Kasumi-1 (cell line): ENCODE results near the gene ABHD17A.

Experiments used
- DNase-seq, 2 experiments: peaks; one replicate each; lab custom pipeline; 2025; lab: John Stamatoyannopoulos, UW

The ABHD17A gene

DNA sequence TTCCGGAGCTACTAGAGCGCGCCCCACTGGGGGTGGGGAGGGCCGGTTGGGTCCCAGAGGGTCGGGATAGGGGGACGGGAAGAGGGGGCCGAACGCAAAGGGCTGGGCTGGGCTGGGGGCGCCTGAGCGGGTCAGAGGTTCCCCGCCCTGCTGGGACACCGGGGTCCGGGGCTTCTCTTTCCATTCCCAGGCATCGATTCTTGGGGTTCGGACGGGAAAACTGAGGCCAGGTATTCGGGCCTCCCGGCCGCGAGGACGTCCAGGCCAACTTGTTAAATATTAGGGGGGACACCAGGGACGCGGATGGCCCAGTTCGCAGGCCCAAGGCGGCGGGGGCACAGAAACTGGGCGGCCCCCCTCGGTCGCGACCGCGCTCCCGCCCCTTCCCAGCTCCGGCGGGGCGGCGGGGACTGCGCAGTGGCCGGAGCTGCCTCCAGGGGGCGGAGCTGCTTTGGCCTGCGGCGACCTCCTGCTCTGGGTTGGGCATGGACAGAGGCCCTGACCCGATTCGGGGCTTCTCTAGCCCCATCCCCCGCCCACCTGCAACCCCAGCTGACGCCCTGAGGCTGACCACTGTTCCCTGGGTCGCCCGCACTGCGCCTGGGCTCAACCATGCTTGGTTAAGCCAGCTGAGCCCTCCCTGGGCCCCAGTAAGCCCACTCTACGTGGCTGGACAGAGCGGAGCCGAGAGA, 20.7 kb downstream of the ABHD17A start:
- DNase-seq, result peak; percentile 43

DNA sequence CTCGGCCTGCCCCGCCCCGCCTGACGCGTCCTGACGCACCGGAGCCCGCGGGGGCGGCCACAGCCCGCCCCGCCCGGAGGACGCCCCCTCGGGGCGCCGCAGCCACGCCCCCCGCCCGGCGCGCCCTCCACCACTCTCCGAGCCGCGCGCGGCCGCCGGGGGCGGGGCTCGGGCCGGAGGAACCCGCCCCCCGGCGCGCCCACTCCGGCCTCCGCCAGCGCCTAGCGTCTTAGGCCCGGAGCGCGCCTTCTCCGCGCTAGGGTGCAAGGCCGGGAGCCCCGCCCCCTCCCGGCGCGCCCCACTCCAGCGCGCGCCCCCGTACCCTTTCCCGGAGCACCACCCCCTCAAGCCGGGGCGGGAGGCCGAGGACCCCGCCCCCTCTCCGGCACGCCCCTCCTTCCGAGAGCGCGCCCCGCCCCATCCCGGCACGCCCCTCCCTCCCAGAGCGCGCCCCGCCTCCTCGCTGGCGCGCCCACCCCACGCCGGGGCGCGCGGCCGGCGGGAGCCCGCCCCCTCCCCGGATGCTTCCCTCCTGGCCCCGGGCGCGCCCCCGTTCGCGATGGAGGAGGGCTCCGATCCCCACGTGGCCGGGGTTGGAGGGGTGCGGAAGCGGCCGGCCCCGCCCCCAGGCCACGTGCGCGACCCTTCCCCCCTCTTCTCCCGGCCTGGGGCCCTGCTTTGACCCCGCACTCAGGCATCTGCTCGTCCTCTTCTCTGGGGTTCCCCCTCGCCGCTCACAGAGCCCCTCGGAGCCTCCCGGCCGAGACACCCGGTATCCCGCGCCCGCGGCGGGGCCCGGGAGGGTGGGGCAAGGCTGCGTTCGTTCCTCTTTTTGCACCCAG, 21.4 kb downstream of the ABHD17A start:
- peak; percentile 91 to 95 for DNase-seq

DNA sequence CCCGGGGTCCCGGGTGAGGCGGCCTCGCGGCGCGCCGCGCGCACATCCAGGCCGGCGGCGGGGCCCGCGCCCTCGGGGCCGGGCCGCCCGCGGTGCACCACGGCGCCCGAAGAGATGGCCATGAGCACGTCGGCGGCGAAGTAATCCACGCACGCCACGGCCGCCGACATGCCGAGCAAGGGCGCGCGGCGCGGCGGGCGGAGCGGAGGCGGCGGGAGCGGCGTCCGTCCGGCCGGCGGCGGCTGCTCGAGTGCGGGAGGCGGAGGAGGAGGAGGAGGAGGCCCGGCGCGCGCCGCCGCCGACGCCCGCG, 22.0 kb downstream of the ABHD17A start, which contains the start of gene KLF16:
Gene KLF16 (minus strand): TSS at position 252 of the 310 bp plus-strand sequence. CDS start 82 bp downstream, at position 170.
- DNase-seq, result no peak

DNA sequence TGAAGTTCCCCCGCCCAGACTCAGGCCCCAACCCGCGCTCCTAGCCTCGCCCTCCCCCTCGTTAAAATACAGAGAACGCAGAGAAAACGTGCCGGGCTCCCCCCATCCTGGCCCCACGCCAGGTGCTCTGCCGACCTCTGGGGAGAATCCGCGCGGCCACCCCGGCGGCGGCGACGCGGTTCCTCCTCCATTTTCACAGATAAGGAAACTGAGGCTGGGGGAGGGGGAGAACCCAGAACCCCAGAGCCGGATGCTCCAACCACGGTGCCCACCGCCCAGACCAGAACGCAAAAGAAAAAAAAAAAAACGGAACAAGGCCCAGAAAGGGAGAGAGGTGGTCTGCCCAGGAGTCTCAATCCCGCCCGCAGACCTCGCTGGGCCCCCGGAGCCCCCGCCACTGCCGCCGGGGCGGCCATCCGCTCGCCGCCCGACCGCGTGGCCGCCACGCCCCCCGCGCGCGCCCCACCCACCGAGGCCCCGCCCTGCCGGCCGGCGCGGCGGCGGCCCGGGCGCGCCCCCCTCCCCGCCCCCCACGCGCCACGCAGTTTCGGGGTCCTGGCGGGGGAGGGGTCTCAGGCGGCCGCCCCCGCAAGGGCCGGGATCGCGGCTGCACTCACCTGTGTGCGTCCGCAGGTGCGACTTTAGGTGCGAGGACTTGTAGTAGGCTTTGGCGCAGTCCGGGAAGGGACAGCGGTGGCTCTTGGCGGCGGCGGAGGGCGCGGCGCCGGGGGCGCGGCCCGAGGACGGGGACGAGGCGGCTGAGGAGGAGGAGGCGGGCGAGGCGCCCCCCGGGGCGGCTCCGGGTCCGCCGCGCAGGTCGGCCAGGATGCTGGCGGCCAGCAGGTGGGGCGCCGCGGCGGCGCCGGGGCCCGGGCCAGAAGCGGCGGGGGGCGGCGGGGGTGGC, 22.6 kb downstream of the ABHD17A start:
- DNase-seq, result peak in 1 of 2 experiments; percentile 28

DNA sequence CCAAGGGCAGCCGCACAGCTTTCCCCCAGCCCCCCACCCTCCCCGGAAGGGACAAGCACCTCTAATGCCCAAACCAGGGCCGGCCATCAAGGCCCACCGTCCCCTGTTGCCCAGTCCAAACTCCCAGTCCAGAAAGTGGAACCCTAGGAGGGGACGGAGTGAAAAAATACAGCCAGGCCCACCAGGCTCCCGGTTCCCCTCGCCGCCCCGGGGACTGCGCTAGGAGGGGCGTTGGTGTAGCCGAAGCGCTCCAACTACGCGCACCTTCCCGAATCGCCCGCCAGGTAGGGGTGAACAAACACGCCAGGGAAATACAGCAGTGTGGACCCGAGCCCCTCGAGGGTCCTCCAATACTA, 23.2 kb downstream of the ABHD17A start:
- DNase-seq, result peak in 1 of 2 experiments; percentile 41

DNA sequence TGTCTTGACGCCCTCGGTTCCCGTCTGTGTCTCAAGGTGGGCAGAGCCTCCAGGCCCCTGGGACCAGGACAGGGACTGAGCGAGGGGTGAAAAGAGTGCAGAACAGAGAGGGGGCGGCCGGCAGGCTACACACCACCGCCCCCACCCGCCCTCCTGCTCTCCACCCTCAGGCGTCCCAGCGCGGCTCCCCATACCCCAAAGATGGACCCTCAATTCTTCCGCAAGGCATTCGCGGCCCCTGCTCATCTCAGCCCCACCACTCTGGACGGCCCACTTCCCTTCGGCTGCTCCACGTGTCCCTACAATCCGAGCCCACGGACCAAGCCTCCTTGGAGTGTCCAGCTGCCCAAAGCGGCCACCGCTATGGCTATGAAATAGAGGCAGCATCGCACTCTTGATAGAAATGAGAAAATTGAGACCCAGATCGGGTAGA, 23.7 kb downstream of the ABHD17A start:
- DNase-seq, result no peak

DNA sequence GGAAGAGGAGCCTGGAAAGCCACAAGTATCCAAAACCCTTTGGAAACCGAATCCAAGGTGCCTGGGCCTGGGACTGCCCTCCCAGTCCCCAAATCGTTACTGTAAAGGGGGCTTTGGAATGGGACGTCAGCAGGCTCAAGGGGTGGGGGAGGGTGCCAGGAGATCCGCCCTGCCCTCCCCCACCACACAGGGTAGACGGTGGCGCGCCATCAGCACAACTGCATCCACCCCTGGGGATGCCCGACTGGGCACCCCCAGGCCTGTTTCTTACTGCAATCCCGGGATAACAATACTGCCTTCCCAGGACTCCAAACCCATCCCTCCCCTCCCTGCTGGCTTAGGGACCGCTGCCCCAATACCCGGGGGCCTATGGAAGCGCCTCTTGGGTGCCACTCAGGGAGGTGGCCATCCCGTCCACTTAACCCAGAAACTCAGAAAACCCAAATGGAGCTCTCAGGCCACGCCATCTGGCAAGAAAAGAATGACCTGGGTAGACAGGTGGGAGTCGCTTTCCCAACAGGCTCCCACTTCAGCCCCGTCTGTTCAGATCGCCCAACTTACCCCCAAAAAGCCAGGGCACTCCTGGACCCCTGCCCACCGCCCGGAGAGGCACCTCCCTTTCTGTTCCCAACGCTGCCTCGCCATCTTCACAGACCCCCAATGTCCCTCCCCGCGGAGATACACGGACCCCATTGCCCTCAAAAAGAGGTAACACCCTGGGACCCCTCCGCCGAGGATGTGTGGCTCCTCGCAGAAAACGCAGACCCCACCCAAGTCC, 24.3 kb downstream of the ABHD17A start:
- no peak for DNase-seq

DNA sequence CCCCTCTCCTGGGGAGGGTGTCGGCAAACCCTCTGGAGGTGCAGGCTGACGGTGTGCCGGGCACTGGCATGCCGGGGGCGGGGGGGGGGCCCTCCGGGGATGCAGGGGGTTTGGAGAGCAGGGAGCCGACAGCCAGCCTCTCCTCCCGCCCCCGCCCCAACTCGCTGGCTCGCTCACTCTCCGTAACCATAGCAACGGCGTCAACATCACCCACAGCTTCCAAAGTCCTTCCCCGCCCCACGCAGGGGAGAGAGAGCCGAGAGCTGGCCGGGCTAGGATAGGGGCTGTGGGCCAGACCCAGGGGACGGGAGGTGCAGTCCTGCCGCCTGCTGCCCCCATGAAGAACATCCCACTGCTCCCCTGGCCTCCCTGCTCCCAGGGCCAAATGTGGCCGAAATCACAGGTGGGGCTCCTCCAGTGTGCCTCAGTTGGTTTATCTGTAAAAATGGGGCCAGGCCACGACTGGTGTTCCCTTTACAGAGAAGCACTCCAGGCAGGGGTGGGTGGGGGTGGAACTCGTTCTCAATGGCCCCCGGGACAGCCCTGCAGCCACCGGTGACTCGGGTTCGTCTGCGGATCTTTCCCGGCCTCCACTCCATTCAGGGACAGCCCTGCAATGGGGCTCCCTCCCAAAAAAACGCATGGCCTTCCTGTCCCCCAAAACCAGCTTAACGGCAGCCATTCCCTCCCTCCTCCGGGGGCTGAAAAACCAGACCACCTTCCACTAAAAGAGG, 25.1 kb downstream of the ABHD17A start:
- no peak for DNase-seq

DNA sequence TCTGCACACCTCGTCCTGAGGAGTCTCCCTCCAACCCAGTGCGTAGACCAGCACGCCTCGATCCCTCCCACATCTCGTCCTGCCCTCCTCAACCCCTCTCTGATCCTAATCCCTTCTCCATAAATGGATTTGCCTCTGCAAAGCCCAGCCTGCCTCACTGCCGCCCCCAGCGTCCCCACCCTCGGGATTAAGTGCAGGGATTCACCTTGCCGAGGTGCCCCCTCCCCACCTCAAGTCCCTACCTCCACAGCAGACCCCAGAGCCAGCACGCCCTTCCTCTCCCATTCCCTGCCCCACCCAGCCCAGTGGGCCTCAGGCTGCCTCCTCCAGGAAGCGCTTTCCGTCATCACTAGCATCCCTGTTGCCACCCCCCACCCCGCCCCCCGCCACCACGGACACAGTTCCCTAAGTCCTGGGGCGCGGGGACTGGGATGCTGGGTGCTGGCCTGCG, 25.9 kb downstream of the ABHD17A start:
- DNase-seq, result no peak

DNA sequence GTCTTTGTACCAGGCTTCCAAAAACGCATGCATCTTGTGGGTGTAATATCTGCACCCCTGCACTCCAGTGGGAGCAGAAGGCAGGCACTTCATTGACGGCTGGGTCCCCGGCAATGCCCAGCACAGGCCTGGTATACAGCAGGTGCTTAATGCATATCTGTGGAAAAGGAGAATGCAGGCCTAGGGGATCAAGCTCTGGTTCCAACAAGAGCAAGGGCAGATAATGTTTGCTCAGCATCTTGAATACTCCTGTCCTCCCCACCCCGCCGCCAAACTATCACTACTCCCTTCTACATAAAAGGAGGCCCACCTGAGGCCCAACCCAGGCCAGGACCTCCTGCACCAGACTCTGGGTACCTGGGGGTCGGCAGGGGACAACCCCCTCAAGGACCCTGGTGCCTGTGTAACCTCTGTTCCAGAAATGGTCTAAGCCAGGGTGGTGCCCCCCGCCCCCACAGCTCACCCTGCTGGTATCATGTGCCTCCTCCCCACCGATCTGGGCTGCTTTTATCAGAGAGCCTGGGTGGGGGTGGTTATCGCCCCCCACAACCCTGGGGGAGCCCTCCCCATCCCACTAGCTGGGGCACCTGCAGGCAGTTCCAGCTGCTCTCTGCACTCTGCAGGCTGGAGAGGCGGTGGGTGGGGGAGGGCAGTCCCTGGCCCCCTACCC, 26.7 kb downstream of the ABHD17A start:
- no peak for DNase-seq

DNA sequence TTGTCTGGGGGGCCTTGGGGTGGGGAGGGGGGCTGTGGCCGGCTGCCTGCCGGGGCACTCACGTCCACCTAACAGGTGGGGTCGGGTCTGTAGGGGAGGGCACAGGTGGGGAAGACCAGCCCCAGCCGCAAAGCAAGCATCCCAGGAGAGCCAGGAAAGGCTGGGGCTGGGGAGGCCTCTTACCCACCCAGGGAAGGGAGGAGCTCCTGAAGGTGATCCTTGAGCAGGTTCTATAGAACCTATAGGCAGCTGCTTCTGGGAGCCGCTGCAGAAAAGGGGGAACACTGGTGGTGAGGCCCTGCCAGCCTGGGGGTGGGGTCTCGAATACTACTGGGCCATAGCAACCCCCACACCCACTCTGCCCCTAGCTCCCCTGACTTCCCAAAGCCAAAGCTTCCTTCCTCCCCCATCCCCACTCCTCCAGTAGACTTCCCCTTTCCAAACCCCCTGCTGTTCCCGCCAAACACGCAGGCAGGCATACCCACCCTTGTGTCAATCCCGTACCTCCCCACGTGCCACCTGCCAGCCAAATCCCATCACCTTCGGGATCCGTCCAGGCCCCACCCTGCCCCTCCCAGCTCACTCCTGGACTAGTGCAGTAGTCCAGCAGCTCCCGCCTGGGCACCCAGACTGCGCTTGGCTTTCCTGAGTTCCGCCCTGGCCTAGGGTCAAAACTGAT, 27.5 kb downstream of the ABHD17A start:
- DNase-seq, result peak; percentile 69 to 81

DNA sequence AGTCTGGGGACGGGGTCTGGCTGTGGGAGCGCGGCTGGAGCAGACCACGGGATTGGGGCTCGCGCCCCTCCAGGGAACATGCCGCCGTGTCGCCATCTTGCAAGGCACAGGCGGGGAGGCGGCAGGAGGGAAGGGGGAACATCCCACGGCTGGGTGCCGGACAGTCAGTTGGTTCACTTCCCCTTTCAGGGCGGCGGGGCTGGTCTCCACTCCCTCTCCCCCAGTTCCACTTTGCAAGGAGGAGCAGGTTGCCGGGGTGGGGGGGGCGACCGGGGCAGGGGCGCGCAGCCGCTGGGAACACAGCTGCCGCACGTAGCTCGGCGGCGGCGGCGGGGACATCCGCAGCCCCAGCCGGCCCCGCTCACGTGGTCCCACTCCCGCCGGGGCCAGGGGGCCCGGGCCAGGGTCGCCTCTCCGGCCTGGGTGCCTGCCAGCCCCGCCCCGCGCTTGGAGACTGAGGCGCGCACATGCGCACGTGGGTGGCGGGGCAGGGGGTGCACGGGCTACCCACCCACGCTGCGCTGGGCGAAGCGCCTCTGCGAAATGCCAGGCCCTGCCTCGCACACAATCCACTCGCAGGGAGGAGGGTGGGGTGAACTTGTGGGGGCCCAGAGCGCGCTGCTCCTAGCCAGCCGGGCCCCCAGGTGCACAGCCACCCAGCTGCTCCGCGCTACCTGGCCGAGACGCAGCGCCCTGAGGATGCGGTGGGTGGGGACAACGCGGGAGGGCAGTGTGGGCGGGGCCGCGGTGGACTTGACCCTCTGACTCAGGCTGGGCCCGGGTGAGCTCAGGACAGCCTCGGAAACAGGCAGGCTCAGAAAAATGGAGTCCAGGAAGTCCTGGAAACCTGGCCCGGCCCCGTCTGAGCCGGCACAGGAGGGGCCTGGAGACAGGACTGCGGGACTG, 28.3 kb downstream of the ABHD17A start:
- DNase-seq, result peak; percentile 82 to 86

DNA sequence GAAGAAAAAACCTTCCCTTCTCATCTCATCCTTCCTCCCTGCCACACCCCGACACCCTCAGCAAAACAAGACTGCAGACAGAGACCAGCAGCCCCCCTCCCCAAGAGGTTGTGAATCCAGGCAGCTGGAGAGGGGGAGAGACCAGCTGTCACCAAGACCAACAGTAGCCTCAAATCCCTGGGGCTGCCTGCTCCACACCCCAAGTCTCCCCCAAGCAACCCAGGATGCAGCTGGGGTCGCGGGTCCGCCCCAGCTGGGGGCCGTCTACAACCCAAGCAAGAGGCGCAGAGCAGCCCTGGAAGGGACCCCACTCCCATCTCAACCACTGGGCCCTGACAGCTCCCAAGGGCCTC, 29.0 kb downstream of the ABHD17A start:
- no peak for DNase-seq

DNA sequence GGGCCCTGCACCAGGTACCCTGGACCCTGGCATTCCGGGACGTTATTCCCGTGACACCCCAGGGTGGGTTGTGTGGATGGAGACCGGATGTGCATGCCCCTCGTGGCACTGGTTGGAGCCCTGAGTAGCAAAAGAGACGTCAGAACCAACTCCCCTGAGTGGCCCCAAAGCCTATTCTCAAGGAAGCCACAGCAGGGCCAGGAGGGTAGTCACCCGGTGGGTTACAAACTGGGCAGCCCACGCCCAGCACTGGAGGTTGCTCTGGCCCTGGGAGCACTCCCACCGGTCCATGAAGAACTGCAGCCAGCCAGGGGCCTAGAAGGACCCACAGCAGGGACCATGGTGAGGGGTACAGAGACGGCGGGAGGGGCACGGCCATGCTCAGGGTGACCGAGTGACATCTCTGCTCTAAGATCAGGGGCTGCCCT, 29.5 kb downstream of the ABHD17A start:
- DNase-seq, result no peak

DNA sequence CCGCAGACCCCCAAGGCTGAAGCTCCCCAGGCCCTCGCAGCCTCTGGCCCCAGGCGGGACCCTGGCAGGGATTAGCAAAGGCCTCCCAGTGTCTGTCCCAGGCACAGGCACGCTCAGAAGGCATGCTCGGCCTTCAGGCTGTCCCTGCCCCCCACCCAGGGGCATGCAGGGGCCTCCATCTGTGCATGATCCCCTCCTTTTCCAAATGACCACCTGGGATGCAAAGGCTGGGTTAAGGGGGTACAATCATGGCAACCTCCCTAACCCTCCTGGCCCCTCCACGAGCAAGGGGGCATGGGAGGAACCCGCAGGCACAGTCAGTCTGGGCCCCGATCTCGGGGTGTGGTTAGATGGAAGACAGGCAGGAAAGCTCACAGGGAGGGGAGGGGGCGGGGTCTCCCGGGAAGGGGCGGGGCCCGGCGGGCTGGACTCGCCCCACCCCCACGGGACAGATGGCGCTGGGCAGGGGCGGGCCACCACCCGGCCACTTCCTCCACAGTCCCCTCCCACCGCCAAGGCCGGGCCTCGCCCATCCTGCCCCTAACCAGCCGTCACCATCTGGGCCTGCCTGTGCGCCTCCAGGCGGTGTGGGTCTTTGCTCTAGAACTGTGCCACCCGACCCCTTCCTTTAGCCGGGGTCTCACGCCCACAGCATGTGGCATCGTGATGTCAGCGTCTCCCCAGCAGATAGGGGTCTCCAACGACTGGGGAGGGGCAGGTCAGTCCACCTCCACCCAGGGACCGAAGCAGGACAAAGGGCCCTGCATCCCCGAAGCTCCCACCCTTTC, 30.1 kb downstream of the ABHD17A start:
- DNase-seq, result peak; percentile 81 to 87

DNA sequence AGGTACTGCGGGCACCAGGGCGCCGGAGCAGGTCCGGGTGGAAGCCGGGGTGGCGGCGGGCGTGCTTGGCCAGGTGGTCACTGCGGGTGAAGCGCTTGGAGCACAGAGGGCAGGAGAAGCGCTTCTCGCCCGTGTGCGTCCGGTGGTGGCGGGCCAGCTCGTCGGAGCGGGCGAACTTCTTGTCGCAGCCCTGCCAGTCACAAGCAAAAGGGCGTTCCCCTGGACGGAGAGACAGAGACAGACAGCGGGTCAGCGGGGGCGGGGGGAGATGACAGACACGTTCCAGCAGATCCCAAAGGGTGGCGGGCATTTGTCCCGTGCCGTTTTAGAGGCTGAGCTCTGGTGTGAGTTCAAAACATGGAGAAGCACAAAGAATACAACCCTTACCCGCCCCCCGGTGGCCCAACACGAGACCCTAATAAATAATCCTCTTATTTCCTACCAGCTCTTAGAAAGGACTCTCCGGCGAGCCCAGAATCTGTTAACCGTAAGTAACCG, 30.7 kb downstream of the ABHD17A start:
- DNase-seq, result no peak

DNA sequence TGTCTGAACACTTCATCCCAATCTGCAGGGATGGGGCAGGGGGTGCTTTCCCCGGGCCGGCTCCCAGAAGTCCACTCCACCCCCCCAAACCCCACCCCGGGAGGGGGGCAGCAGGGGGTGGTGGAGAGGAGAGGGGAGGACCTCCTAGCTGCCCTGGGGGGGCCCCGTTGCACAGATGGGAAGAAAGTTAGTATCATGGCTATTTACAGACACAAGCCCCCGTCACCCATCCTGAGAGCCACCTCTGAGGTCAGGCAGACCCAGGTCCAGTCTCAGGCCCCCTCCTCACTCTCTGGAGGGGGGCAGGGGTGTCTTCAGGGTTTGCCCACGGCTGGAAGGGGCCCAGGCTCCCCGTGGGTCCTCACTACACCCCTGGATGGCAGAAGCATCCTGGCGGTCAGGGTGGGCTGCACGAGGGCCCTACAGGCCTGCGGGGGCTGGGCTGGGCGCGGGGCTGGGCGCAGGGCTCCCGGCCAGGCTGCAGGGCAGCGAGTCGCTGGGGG, 31.2 kb downstream of the ABHD17A start:
- no peak for DNase-seq
